GM23248 (cell line): ENCODE results near the gene ANKRD30A.

Source experiments
- EZH2 ChIP-seq: fragments of 200-600 bp; sonication (generic); IDR thresholded peaks from 2 replicates; pipeline ENCODE4 v1.6.1; 2018; ENCODE audit warnings: antibody characterized with exemption, mild to moderate bottlenecking; ENCODE audit not compliant: insufficient read depth, poor library complexity, severe bottlenecking
- EZH2phosphoT487 ChIP-seq: fragments of 200-600 bp; sonication (generic); IDR thresholded peaks from 2 replicates; pipeline ENCODE4 v1.6.1; 2018; ENCODE audit warnings: antibody characterized with exemption, moderate library complexity, mild to moderate bottlenecking, low read depth; ENCODE audit not compliant: insufficient read depth

DNA sequence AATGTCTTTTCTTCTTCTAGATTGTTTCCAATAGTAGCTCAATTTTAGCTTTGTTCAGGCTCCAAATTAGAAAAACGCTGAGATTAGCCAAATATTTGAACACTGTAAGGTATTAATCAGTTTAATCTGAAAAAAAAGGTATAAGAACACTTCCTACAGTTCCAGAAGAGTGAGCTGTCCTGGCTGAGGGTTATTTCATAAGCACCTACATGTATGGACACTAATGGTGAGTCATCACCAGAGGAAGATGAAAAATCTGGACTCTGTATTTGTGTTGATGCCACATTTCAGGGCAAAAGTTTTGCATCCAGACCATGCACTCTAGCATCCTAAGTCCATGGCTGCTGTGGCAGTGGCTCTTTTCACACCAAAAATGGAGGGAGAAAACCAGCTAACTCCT is 189.5 kb downstream of the ANKRD30A start:
- TF ChIP-seq EZH2 = no peak
- TF ChIP-seq EZH2phosphoT487 = no peak
